SW 1271 (cell line): ENCODE measurements around the gene PRKAG2.
"Not testable (repeated sequence)": the region's sequence is repeated elsewhere in the genome, so short reads cannot be mapped to it uniquely, and the experiment has no call there.

Source experiments
- DNase-seq, 2 experiments: peaks; one replicate each; lab custom pipeline; 2025; lab: John Stamatoyannopoulos, UW

PRKAG2 gene

GRCh38 chr7:151801291-151801690, 75.6 kb downstream of the PRKAG2 start:
- DNase-seq, result no peak

- no peak for DNase-seq
Measured at GRCh38 chr7:151800861-151801260, 76.1 kb downstream of the PRKAG2 start.

DNA sequence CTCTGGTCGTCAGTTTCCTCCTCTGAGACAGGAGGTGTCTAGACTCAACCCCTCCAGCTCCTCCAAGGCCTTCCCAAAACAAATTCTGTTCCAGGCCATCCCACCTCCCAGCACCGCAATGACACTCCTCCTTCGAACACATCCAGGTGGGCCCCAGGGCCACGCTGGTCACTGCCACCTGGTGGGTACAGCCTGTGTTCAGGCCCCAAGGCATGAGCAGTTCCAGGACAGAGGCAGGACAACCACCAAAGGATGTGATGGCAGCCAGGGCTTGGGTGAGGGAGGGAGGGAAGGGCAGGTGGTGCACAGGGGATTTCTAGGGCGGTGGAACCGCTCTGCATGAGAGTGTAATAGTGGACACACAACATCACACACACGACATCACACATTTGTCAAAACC, 76.5 kb downstream of the PRKAG2 start:
- DNase-seq, result no peak

- no peak for DNase-seq
Measured at GRCh38 chr7:151799506-151799905, 77.4 kb downstream of the PRKAG2 start.

- DNase-seq, result no peak
Measured at GRCh38 chr7:151798851-151799448, 78.0 kb downstream of the PRKAG2 start.

DNA sequence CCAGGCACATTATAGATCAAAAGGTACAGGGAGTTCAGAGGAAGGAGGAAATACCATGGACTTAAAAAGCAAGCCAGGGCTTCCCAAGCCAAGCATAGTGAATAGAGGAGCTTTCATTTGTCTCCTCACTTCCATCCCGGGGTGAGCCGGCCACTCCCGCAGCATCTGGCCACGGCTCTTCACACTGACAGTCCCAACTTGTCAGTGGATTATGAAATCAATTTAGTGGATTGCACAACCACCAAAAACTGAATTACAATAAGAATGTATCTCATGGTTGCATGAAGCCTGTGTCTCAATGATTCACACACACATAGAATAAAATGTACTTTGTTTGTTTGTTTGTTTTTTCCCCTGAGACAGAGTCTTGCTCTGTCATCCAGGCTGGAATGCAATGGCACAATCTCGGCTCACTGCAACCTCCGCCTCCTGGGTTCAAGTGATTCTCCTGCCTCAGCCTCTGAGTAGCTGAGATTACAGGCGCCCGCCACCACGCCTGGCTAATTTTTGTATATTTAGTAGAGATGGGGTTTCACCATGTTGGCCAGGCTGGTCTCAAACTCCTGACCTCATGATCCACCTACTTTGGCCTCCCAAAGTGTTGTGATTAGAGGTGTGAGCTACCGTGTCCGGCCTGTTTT, 79.1 kb downstream of the PRKAG2 start:
- not testable (repeated sequence) for DNase-seq

GRCh38 chr7:151796871-151797537, 79.9 kb downstream of the PRKAG2 start:
- no peak for DNase-seq

DNA sequence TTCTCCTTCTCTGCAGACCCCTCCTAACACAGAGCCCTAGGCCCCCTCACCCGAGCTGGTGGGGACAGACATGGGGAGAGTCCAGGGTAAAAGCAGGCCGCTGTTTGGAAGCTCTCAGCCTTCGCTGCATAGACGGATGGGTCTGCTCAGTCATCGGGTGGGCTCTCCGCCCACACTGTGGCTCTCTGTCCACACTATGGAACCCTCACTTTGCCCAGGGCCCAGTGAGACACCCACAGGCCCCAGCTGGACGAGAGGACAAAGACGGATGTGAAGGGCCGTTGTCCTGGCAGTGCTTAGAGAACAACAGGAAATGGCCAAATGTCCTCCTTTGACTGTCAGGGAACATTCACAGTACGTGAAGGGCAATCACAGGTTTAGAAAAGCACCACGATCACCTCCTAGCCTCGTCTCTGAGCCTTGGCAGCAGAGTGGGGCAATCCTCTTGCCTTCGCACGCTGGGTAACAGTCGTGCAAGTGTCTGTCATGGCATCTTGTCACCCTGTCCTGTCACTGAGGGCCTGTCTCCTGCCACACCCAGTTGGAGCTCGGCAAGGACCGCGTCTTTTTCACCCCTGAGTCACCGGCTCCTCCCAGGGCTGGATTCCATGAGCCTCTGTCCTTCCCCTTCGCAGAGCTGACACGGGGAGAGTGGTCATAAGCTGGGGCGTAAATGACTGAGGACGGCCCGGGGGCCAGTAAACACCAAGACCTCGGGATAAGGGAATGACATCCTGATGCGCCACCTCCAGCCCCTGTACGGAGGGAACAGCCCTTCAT, 80.6 kb downstream of the PRKAG2 start:
- peak in 1 of 2 experiments; percentile 18 for DNase-seq

- no peak for DNase-seq
Measured at GRCh38 chr7:151795168-151795811, 81.6 kb downstream of the PRKAG2 start.

- DNase-seq, result no peak
Measured at GRCh38 chr7:151794508-151795167, 82.3 kb downstream of the PRKAG2 start.

DNA sequence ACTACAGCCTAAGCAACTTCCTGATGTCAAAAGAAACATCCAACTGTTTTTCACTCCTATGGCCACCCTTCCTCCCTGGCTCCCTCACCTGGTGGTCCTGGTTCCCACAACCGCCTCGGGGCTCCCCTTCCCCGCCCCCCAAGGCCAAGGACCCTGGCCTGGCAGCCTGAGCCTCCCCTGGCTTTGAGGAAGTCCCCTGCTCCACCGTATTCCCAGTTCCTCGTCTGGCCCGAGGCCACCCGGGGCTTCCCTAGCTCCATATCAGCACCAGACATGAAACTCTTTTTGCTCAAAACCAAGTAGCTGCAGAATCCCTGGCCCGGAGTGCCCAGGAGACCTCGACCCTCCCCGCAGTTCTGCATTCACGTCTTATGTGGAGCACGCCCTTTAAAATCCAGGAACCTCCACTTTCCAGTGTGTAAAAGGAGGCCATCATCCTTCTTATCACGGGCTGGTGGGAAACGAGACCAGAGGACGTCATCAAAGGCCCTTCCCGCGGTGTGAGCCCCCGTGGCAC, 82.9 kb downstream of the PRKAG2 start:
- no peak for DNase-seq

DNA sequence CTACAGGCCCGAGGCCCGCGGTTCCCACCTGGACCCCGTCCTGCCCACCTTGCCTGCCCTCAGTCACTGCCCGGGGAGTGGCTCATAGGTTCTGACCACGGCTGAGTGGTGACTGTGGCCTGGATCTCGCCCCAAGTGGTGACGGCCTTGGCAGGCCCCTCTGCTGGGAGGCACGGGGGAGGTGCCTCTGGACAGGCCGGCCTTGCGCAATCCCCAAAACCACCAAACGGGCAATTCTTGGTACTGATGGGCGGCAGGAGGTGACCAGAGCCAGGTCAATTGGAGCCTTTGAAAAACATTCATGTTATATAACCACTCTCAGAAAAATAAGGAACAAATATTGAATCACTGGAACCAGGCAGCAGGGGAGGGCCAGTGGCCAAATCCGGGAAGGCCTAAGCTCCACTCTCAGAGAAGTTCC, 83.4 kb downstream of the PRKAG2 start:
- DNase-seq, result no peak

DNA sequence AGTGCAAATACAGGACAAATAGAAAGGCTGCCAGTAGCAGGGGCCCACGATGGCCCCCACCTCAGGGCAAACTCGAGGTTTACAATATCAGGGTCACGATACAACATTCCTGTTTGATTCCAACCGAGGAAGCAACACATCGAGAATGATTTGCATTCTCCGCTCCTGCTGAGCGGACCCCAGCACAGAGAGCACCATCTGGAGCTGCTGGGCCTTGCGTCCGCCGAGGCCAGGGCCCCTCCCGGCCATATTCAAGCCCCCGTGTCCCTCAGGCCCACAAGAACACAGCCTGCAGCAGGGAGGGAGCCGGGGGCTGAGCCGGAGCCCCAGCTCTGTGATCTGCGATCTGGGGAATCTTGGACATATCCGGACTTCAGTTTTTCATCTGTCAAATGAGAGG, 84.3 kb downstream of the PRKAG2 start:
- DNase-seq, result no peak

GRCh38 chr7:151792086-151792485, 84.8 kb downstream of the PRKAG2 start:
- no peak for DNase-seq

- DNase-seq, result no peak
Measured at GRCh38 chr7:151790830-151791620, 85.9 kb downstream of the PRKAG2 start.

DNA sequence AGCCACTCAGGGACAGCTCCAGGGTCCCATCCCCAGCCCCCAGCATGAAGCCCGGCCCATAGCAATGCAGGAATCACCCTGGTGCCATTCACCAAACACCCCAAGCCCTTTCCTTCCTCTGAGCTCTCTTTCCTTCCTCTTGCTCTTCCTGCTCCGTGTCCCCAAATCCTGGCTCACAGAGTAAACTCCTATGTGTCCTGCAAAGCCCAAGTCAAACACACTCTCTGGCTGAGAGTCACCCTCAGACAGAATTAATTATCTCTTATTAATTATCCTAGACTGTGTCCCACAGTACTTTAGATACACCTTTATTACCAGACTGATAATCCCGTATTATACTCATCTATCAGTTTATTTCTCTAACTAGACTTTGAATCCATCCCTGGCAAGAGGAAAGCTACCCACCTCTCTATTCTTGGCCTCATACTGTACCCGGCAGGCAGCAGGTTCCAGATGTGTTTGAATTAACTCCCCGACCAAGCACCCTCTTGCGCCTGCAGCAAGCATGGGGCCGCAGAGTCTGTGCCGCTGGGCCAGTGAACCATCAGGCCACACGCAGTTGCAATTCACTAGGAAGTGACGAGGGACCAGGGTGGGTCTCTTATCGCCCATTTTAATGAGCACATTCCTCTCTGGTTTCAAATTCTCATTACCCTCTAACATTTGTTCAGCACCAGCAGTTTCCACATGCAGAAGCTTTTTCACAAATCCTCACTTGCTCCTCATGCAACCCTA, 86.7 kb downstream of the PRKAG2 start:
- no peak for DNase-seq

DNA sequence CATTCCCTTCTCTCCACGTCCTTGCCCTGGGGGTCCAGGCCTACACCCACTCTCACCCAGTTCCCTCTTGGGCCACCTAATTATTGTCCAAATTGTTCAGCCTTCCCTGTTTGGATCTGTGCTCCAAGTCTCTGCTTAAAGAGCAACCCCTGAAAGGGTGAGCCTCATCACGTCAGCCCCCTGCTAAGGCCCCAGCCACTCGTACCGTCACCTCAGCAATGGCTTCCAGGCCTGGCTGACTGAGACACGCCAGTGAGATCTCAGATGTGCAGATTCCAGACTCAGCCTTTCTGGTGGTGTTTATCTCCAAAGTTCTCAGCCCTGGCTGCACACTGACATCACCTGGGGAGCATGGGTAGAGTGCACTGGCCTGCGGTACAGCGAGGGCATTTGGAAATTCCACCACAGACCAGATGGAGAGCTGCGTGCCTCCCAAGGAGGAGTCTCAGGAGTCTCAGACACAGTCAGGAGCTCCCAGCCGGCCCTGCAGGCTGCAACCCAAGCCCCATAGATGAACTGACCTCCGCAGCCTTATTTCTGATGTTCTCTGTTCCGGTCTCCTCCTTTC, 87.5 kb downstream of the PRKAG2 start:
- no peak for DNase-seq

DNA sequence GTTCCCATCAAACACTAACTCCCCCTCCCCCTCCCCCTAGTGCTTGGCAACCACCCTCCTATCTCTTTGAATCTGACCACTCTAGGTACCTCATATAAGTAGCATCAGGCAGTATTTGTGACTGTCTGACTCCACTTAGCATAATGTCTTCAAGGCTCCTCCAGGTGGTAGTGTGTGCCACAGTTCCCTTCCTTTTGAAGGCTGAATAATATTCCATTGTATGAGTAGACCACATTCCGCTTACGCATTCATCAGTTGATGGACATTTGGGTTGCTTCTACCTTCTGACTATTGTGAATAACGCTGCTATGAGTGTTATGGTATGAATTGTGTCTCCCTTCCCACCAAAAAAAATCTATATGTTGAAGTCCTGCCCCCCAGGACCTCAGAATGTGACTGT, 89.6 kb downstream of the PRKAG2 start:
- no peak for DNase-seq

DNA sequence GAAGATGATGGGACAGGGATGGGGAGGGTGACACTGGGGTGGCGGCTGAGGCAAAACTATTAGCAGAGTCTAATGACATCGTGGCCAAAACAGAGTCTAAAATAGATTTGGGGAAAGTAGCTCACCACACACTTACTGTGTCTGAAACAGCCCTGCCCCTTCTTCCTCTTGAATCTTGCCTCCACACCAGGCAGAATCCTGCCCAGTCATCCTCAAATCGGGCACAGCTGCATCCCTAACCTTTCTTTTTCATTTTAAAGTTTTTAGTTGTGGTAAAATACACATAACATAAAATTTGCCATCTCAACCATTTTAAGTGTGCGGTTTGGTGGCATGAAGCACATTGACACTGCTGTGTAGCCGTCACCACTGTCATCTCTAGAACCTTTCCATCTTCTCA, 90.0 kb downstream of the PRKAG2 start:
- no peak for DNase-seq

DNA sequence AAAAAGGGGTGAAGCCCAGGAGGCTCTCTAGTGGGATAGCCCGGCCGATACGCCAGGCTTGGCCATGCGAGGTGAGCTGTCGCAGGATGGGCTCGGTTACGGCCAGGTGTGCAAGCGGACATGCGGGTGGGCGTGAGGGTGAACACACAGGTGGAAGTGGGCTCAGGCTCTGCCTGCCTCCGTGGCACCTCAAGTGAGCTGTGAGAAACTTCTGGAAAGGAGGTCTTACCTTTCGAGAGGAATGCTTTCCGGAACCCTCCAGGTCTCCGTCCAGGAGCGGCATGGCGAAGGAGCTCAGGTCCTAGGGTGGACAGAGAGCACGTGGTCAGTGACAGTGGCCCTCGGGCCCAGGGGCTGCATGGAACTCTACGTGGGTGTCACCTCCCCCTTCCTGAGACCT, 90.7 kb downstream of the PRKAG2 start:
- no peak for DNase-seq
